SKM-1 (cell line): ENCODE data around the gene CCDC13.

ENCODE experiments used
- DNase-seq: peaks from one replicate; lab custom pipeline; 2025; ENCODE audit not compliant: unreplicated experiment; lab: John Stamatoyannopoulos, UW

The CCDC13 gene

GRCh38 chr3:42753757-42754156 lies 19.3 kb downstream of the CCDC13 start:
- no peak for DNase-seq

GRCh38 chr3:42752961-42753360 lies 20.1 kb downstream of the CCDC13 start:
- no peak for DNase-seq

GRCh38 chr3:42752441-42752840 lies 20.6 kb downstream of the CCDC13 start:
- no peak for DNase-seq

- DNase-seq = no peak
These were observed 21.4 kb downstream of the CCDC13 start for GRCh38 chr3:42751609-42752008.

GRCh38 chr3:42750834-42751233 lies 22.2 kb downstream of the CCDC13 start:
- no peak for DNase-seq

- peak; percentile 73 for DNase-seq
These were observed 23.3 kb downstream of the CCDC13 start for GRCh38 chr3:42749753-42750231.

- DNase-seq = no peak
These were observed 23.9 kb downstream of the CCDC13 start for GRCh38 chr3:42749025-42749752.

- DNase-seq = no peak
These were observed 25.5 kb downstream of the CCDC13 start for GRCh38 chr3:42747581-42747980.

- DNase-seq = no peak
These were observed 26.3 kb downstream of the CCDC13 start for GRCh38 chr3:42746455-42747450.

GRCh38 chr3:42745776-42746454 lies 27.1 kb downstream of the CCDC13 start:
- DNase-seq = no peak

- DNase-seq = no peak
These were observed 27.7 kb downstream of the CCDC13 start for GRCh38 chr3:42745291-42745745.

- no peak for DNase-seq
These were observed 29.7 kb downstream of the CCDC13 start for GRCh38 chr3:42743204-42743995.

GRCh38 chr3:42742688-42743087 lies 30.4 kb downstream of the CCDC13 start:
- DNase-seq = no peak

- no peak for DNase-seq
These were observed 30.8 kb downstream of the CCDC13 start for GRCh38 chr3:42742259-42742658.

- DNase-seq = no peak
These were observed 31.3 kb downstream of the CCDC13 start for GRCh38 chr3:42741796-42742195.

GRCh38 chr3:42739401-42740158 lies 33.5 kb downstream of the CCDC13 start:
- DNase-seq = no peak

- no peak for DNase-seq
These were observed 36.5 kb downstream of the CCDC13 start for GRCh38 chr3:42736531-42736930.

- DNase-seq = no peak
These were observed 37.0 kb downstream of the CCDC13 start for GRCh38 chr3:42736081-42736480.

- DNase-seq = no peak
These were observed 37.4 kb downstream of the CCDC13 start for GRCh38 chr3:42735615-42736014.

- no peak for DNase-seq
These were observed 38.0 kb downstream of the CCDC13 start for GRCh38 chr3:42735019-42735418.
